ENCODE results near the gene HOXD3.
A peak's percentile ranks its signal among the peaks of the same experiment; 100 is the strongest.

Gene HOXD3

GRCh38 chr2:176117162-176117822, 39.8 kb upstream of the HOXD3 start:
- no peak for DNase-seq (ENCODE audit: low read depth)
- TF ChIP-seq, protein P1, sequence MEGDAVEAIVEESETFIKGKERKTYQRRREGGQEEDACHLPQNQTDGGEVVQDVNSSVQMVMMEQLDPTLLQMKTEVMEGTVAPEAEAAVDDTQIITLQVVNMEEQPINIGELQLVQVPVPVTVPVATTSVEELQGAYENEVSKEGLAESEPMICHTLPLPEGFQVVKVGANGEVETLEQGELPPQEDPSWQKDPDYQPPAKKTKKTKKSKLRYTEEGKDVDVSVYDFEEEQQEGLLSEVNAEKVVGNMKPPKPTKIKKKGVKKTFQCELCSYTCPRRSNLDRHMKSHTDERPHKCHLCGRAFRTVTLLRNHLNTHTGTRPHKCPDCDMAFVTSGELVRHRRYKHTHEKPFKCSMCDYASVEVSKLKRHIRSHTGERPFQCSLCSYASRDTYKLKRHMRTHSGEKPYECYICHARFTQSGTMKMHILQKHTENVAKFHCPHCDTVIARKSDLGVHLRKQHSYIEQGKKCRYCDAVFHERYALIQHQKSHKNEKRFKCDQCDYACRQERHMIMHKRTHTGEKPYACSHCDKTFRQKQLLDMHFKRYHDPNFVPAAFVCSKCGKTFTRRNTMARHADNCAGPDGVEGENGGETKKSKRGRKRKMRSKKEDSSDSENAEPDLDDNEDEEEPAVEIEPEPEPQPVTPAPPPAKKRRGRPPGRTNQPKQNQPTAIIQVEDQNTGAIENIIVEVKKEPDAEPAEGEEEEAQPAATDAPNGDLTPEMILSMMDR (IDR thresholded peaks at IDR 0.05; ENCODE audit: insufficient read depth, low read depth, low read length, missing control alignments) = no peak
- H3K4me3 ChIP-seq (ENCODE audit: low read length) = no peak overlapping the region

DNA sequence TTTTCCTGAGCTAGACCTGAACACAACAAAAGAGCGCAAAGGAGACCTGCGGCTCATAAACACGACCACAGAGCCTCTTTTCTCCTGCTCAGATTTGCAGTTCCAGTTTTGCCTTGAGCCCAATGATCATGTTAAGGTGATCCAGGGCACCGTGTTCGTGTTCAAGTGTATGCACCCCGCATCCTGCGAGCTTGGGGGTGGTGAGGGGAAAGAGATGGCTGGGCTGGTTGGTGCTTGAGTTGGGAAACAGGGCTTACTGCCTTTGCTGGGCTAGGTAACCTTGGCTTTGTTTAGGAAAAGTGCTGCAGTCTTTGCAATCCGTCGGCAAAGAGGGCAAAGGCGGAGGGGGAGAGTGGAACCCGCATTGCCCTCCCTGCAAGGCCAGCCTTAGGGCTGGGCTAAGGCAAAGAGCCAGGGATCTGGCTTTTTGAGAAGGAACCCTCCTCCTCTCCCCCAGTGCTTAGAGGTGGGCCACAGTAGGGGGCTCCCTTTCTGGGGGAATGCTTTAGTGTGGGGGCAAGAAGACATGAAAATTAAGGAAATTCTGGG, 39.2 kb upstream of the HOXD3 start:
- no peak for DNase-seq (ENCODE audit: low read depth)
- TF ChIP-seq, protein P1 (IDR thresholded peaks at IDR 0.05; ENCODE audit: insufficient read depth, low read depth, low read length, missing control alignments) = no peak
- H3K4me3 ChIP-seq (ENCODE audit: low read length) = no peak overlapping the region

GRCh38 chr2:176118601-176119339, 38.3 kb upstream of the HOXD3 start:
- TF ChIP-seq, protein P1 (IDR thresholded peaks at IDR 0.05; ENCODE audit: insufficient read depth, low read depth, low read length, missing control alignments) = peak; percentile 34
- no peak overlapping the region for H3K4me3 ChIP-seq (ENCODE audit: low read length)
- peak; percentile 22 for DNase-seq (ENCODE audit: low read depth)

- no peak for DNase-seq (ENCODE audit: low read depth)
- TF ChIP-seq, protein P1 (IDR thresholded peaks at IDR 0.05; ENCODE audit: insufficient read depth, low read depth, low read length, missing control alignments) = no peak
- no peak overlapping the region for H3K4me3 ChIP-seq (ENCODE audit: low read length)
Observed at GRCh38 chr2:176120364-176121189, 36.5 kb upstream of the HOXD3 start.

- no peak overlapping the region for H3K4me3 ChIP-seq (ENCODE audit: low read length)
- TF ChIP-seq, protein P1 (IDR thresholded peaks at IDR 0.05; ENCODE audit: insufficient read depth, low read depth, low read length, missing control alignments) = no peak
- DNase-seq (ENCODE audit: low read depth) = no peak
Observed at GRCh38 chr2:176121190-176122051, 35.7 kb upstream of the HOXD3 start.
